ENCODE results near the gene MYO5A.
"Not testable (repeated sequence)": the region's sequence is repeated elsewhere in the genome, so short reads cannot be mapped to it uniquely, and the experiment has no call there.

GRCh38 chr15:52551186-52551585, 22.5 kb upstream of the MYO5A start:
- TF ChIP-seq CTCF (IDR thresholded peaks at IDR 0.05); POLR2AphosphoS5 (IDR thresholded peaks at IDR 0.05; ENCODE audit: insufficient read depth in 1 of 2, low read depth in 1 of 2); POLR2A (IDR thresholded peaks at IDR 0.05): not testable (repeated sequence)
